IPS-15b (cell line): ENCODE results near the gene UGT1A9.

Experiments
- H3K27me3 ChIP-seq: one replicate; pipeline ENCODE4 v1.6.1; 2013; ENCODE audit warnings: low read length; ENCODE audit not compliant: control insufficient read depth, insufficient read depth
- H3K36me3 ChIP-seq: one replicate; pipeline ENCODE4 v1.6.1; 2013; ENCODE audit warnings: low read length; ENCODE audit not compliant: control insufficient read depth, insufficient read depth
- H3K4me1 ChIP-seq: one replicate; pipeline ENCODE4 v1.6.1; 2013; ENCODE audit warnings: mild to moderate bottlenecking, low read length; ENCODE audit not compliant: control insufficient read depth, insufficient read depth
- H3K4me3 ChIP-seq: one replicate; pipeline ENCODE4 v1.5.1; 2013; ENCODE audit warnings: low read depth, low read length
- H3K9ac ChIP-seq: one replicate; pipeline ENCODE4 v1.6.1; 2013; ENCODE audit warnings: low read depth, mild to moderate bottlenecking, low read length
- H3K9me3 ChIP-seq: one replicate; pipeline ENCODE4 v1.6.1; 2013; ENCODE audit warnings: mild to moderate bottlenecking, low read length; ENCODE audit not compliant: control insufficient read depth, insufficient read depth

Gene UGT1A9

GRCh38 chr2:233793465-233794127, 121.9 kb downstream of the UGT1A9 start:
- H3K9me3 ChIP-seq: no peaks in the 10 kb centered on the region
- no peaks in the 10 kb centered on the region for H3K36me3 ChIP-seq
- H3K27me3 ChIP-seq: no peaks in the 10 kb centered on the region
- H3K4me1 ChIP-seq: no peaks in the 10 kb centered on the region
- no peak overlapping the region for H3K4me3 ChIP-seq
- H3K9ac ChIP-seq: no peak overlapping the region

GRCh38 chr2:233794128-233794658, 122.5 kb downstream of the UGT1A9 start:
- H3K9ac ChIP-seq: no peak overlapping the region

GRCh38 chr2:233795735-233796171, 124.1 kb downstream of the UGT1A9 start:
- H3K4me3 ChIP-seq: no peak overlapping the region
- H3K9ac ChIP-seq: no peak overlapping the region
- H3K9me3 ChIP-seq: no peaks in the 10 kb centered on the region
- H3K4me1 ChIP-seq: no peaks in the 10 kb centered on the region
- no peaks in the 10 kb centered on the region for H3K36me3 ChIP-seq
- H3K27me3 ChIP-seq: no peaks in the 10 kb centered on the region

More at GRCh38 chr2:233794128-233794658, 122.5 kb downstream of the UGT1A9 start:
- Histone ChIP-seq H3K27me3 (no peaks in the 10 kb centered on the region), H3K9me3 (no peaks in the 10 kb centered on the region), H3K36me3 (no peaks in the 10 kb centered on the region), H3K4me1 (no peaks in the 10 kb centered on the region), H3K4me3 (no peak overlapping the region)

GRCh38 chr2:233796254-233796653, 124.6 kb downstream of the UGT1A9 start:
- no peaks in the 10 kb centered on the region for H3K9me3 ChIP-seq
- no peak overlapping the region for H3K9ac ChIP-seq
- no peaks in the 10 kb centered on the region for H3K27me3 ChIP-seq
- no peaks in the 10 kb centered on the region for H3K4me1 ChIP-seq
- no peak overlapping the region for H3K4me3 ChIP-seq
- no peaks in the 10 kb centered on the region for H3K36me3 ChIP-seq

GRCh38 chr2:233798335-233799086, 126.8 kb downstream of the UGT1A9 start:
- Histone ChIP-seq H3K36me3 (no peaks in the 10 kb centered on the region), H3K27me3 (no peaks in the 10 kb centered on the region), H3K4me3 (no peak overlapping the region), H3K9ac (no peak overlapping the region), H3K9me3 (no peaks in the 10 kb centered on the region), H3K4me1 (no peaks in the 10 kb centered on the region)

GRCh38 chr2:233799087-233799665, 127.5 kb downstream of the UGT1A9 start:
- no peaks in the 10 kb centered on the region for H3K36me3 ChIP-seq
- no peaks in the 10 kb centered on the region for H3K4me1 ChIP-seq
- no peak overlapping the region for H3K9ac ChIP-seq
- H3K4me3 ChIP-seq: no peak overlapping the region
- no peaks in the 10 kb centered on the region for H3K27me3 ChIP-seq
- H3K9me3 ChIP-seq: no peaks in the 10 kb centered on the region

- H3K4me3 ChIP-seq: no peak overlapping the region
These were observed 128.0 kb downstream of the UGT1A9 start for GRCh38 chr2:233799716-233800115.

GRCh38 chr2:233800208-233800607, 128.5 kb downstream of the UGT1A9 start:
- H3K9me3 ChIP-seq: no peaks in the 10 kb centered on the region
- H3K9ac ChIP-seq: no peak overlapping the region
- H3K36me3 ChIP-seq: no peaks in the 10 kb centered on the region
- H3K4me3 ChIP-seq: no peak overlapping the region
- H3K27me3 ChIP-seq: no peaks in the 10 kb centered on the region
- H3K4me1 ChIP-seq: no peaks in the 10 kb centered on the region

More at GRCh38 chr2:233799716-233800115, 128.0 kb downstream of the UGT1A9 start:
- Histone ChIP-seq H3K4me1 (no peaks in the 10 kb centered on the region), H3K9ac (no peak overlapping the region), H3K27me3 (no peaks in the 10 kb centered on the region), H3K36me3 (no peaks in the 10 kb centered on the region), H3K9me3 (no peaks in the 10 kb centered on the region)

- Histone ChIP-seq H3K9me3 (no peaks in the 10 kb centered on the region), H3K27me3 (no peaks in the 10 kb centered on the region), H3K4me1 (no peaks in the 10 kb centered on the region), H3K9ac (no peak overlapping the region), H3K36me3 (no peaks in the 10 kb centered on the region), H3K4me3 (no peak overlapping the region)
These were observed 129.8 kb downstream of the UGT1A9 start for GRCh38 chr2:233801357-233802131.

GRCh38 chr2:233802132-233802815, 130.6 kb downstream of the UGT1A9 start:
- H3K4me3 ChIP-seq: no peak overlapping the region
- no peaks in the 10 kb centered on the region for H3K36me3 ChIP-seq
- H3K9ac ChIP-seq: no peak overlapping the region
- no peaks in the 10 kb centered on the region for H3K27me3 ChIP-seq
- no peaks in the 10 kb centered on the region for H3K9me3 ChIP-seq
- no peaks in the 10 kb centered on the region for H3K4me1 ChIP-seq
